ENCODE results near the gene VEGFB.

Gene VEGFB

DNA sequence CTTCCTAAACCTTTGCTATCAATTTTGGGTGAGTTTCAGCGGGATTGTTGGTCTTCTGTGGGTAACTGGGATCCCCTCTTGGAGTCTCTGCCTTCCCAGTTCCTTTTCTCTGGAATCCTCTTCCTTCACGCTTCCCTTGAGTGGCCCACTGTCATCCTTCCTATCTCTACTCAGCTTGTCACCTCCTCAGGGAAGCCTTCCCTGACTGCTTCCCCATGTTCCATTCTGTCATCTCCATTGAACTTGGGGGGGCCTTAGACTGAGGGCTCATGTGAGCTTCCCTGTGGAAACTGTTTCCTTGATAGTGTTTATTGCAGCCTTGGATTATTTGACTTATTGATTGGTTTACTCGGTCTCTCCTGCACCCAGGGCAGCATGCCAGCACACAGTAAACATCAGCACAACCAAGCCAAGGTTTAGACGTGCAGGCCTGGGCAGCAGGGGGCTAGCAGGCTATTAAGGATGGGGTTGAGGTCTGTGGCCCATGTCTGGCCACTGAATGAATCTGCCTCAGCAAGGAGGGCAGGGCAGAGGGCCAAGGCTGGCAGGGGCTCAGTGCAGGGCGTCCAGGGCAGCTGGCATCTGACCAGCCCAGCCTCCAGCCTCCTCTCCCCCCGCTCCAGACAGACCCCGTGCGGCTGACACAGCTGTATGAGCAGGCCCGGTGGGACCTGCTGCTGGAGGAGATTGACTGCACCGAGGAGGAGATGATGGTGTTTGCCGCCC lies 15.6 kb upstream of the VEGFB start:
- no peak overlapping the region for H3K4me3 ChIP-seq (ENCODE audit: low read length)
- H3K9me3 ChIP-seq (replicated peaks; ENCODE audit: low read length) = no peaks in the 10 kb centered on the region
- no peaks in the 10 kb centered on the region for H3K27me3 ChIP-seq (ENCODE audit: control insufficient read depth, insufficient read depth, low read length)
- peaks cover 7% of the 10 kb centered on the region for H3K4me1 ChIP-seq (ENCODE audit: control insufficient read depth, insufficient read depth, low read length)
- H3K9ac ChIP-seq (ENCODE audit: low read depth, low read length) = no peak overlapping the region
- no peak overlapping the region for H3K4me2 ChIP-seq (ENCODE audit: low read length)
- peaks cover 38% of the 10 kb centered on the region for H3K36me3 ChIP-seq (ENCODE audit: insufficient read depth, low read length)

DNA sequence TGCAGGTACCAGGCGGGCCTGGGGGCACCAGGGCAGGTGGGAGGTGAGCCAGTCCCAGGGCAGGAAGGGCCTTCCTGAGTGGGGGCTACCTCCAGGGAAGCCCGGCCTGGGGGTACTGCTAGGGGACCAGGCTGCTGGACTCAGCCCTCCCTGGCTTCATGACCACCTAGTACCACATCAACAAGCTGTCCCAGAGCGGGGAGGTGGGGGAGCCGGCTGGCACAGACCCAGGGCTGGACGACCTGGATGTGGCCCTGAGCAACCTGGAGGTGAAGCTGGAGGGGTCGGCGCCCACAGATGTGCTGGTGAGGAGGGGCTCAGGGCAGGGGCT lies 15.1 kb upstream of the VEGFB start:
- Histone ChIP-seq H3K4me1 (ENCODE audit: control insufficient read depth, insufficient read depth, low read length) (peaks cover 8% of the 10 kb centered on the region), H3K4me3 (ENCODE audit: low read length) (no peak overlapping the region), H3K27me3 (ENCODE audit: control insufficient read depth, insufficient read depth, low read length) (no peaks in the 10 kb centered on the region), H3K36me3 (ENCODE audit: insufficient read depth, low read length) (peaks cover 38% of the 10 kb centered on the region), H3K4me2 (ENCODE audit: low read length) (no peak overlapping the region), H3K9me3 (replicated peaks; ENCODE audit: low read length) (no peaks in the 10 kb centered on the region), H3K9ac (ENCODE audit: low read depth, low read length) (no peak overlapping the region)

DNA sequence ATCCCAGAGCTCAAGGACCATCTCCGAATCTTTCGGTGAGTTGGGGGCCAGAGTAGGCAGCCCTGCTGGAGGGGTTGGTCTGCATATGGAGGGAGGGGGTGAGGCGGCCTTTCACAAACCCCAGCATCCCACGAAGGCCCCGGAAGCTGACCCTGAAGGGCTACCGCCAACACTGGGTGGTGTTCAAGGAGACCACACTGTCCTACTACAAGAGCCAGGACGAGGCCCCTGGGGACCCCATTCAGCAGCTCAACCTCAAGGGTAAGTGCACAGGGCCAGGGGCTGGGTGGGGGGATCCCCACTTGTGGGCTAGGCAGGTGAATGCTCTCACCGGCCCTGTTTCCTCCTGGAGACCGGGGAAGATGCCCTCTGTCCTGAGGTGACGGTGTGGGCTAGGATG lies 14.6 kb upstream of the VEGFB start:
- Histone ChIP-seq H3K4me1 (ENCODE audit: control insufficient read depth, insufficient read depth, low read length) (peaks cover 10% of the 10 kb centered on the region), H3K27me3 (ENCODE audit: control insufficient read depth, insufficient read depth, low read length) (no peaks in the 10 kb centered on the region), H3K9ac (ENCODE audit: low read depth, low read length) (no peak overlapping the region), H3K9me3 (replicated peaks; ENCODE audit: low read length) (no peaks in the 10 kb centered on the region), H3K36me3 (ENCODE audit: insufficient read depth, low read length) (peaks cover 38% of the 10 kb centered on the region), H3K4me2 (ENCODE audit: low read length) (no peak overlapping the region), H3K4me3 (ENCODE audit: low read length) (no peak overlapping the region)

- Histone ChIP-seq H3K27me3 (ENCODE audit: control insufficient read depth, insufficient read depth, low read length) (no peaks in the 10 kb centered on the region), H3K9me3 (replicated peaks; ENCODE audit: low read length) (no peaks in the 10 kb centered on the region), H3K4me2 (ENCODE audit: low read length) (no peak overlapping the region), H3K4me3 (ENCODE audit: low read length) (no peak overlapping the region), H3K4me1 (ENCODE audit: control insufficient read depth, insufficient read depth, low read length) (peaks cover 11% of the 10 kb centered on the region), H3K9ac (ENCODE audit: low read depth, low read length) (no peak overlapping the region), H3K36me3 (ENCODE audit: insufficient read depth, low read length) (peaks cover 38% of the 10 kb centered on the region)
Measured at GRCh38 chr11:64220271-64220670, 14.1 kb upstream of the VEGFB start.

DNA sequence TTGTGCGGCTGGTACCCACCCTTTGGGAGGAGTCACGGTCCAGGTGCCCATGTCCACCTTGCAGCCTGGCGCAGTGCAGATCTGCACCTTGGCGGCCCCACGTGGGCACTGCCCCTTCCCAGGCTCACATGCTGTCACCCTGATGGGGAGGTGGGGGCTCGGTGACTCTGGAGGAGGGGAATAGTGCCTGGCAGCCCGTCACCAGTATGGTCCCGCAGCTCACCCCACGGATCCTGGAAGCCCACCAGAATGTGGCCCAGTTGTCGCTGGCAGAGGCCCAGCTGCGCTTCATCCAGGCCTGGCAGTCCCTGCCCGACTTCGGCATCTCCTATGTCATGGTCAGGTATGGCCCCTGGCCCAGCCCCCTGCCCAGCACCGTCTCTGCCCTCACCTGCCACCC lies 13.6 kb upstream of the VEGFB start:
- Histone ChIP-seq H3K9ac (ENCODE audit: low read depth, low read length) (no peak overlapping the region), H3K9me3 (replicated peaks; ENCODE audit: low read length) (no peaks in the 10 kb centered on the region), H3K36me3 (ENCODE audit: insufficient read depth, low read length) (peaks cover 38% of the 10 kb centered on the region), H3K27me3 (ENCODE audit: control insufficient read depth, insufficient read depth, low read length) (no peaks in the 10 kb centered on the region), H3K4me1 (ENCODE audit: control insufficient read depth, insufficient read depth, low read length) (peaks cover 15% of the 10 kb centered on the region), H3K4me3 (ENCODE audit: low read length) (no peak overlapping the region), H3K4me2 (ENCODE audit: low read length) (no peak overlapping the region)

- H3K9me3 ChIP-seq (replicated peaks; ENCODE audit: low read length) = no peaks in the 10 kb centered on the region
- peaks cover 27% of the 10 kb centered on the region for H3K4me1 ChIP-seq (ENCODE audit: control insufficient read depth, insufficient read depth, low read length)
- H3K27me3 ChIP-seq (ENCODE audit: control insufficient read depth, insufficient read depth, low read length) = no peaks in the 10 kb centered on the region
- H3K9ac ChIP-seq (ENCODE audit: low read depth, low read length) = no peak overlapping the region
- no peak overlapping the region for H3K4me3 ChIP-seq (ENCODE audit: low read length)
- H3K4me2 ChIP-seq (ENCODE audit: low read length) = no peak overlapping the region
- peaks cover 38% of the 10 kb centered on the region for H3K36me3 ChIP-seq (ENCODE audit: insufficient read depth, low read length)
Measured at GRCh38 chr11:64222651-64223000, 11.8 kb upstream of the VEGFB start.

GRCh38 chr11:64223001-64223651 lies 11.3 kb upstream of the VEGFB start:
- H3K4me1 ChIP-seq (ENCODE audit: control insufficient read depth, insufficient read depth, low read length) = peaks cover 28% of the 10 kb centered on the region
- H3K27me3 ChIP-seq (ENCODE audit: control insufficient read depth, insufficient read depth, low read length) = no peaks in the 10 kb centered on the region
- H3K9ac ChIP-seq (ENCODE audit: low read depth, low read length) = no peak overlapping the region
- H3K9me3 ChIP-seq (replicated peaks; ENCODE audit: low read length) = no peaks in the 10 kb centered on the region
- H3K4me3 ChIP-seq (ENCODE audit: low read length) = no peak overlapping the region
- no peak overlapping the region for H3K4me2 ChIP-seq (ENCODE audit: low read length)
- H3K36me3 ChIP-seq (ENCODE audit: insufficient read depth, low read length) = peaks cover 38% of the 10 kb centered on the region

DNA sequence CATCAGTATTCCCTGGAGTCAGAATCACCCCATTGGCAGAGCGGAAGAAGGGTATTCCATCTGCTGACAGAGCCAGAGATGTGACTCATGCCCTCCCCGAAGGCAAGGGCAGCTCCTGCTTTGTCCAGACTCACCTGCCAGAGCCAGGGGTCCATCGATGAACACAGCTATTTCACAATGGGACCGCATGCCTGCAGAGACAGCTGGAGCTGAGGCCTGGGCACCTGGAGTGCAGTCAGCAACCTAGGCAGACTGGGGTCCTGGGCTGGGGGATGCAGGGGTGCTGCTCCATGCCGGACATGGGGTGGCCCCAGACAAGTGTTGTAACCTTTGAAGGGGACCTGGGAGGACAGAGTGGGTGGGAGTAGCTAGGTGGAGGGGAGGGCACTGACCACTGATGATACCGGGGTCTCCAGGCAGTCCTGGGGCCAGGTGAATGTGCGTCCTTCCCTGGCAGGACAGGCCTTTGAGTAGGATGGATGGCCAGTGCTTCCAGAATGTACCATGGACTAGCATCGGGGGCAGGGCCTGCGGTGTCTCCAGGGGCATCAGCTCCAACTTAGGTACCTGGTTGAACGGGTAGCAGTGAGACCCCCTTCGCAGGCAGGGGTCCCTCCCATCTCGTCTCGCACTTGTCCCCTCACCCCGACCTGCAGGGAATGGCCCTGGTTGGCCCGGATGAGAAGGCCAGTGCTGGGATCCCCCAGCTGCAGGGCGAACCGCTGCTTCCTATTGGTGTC lies 10.1 kb upstream of the VEGFB start:
- Histone ChIP-seq H3K4me3 (ENCODE audit: low read length) (no peak overlapping the region), H3K4me1 (ENCODE audit: control insufficient read depth, insufficient read depth, low read length) (peaks cover 30% of the 10 kb centered on the region), H3K9ac (ENCODE audit: low read depth, low read length) (no peak overlapping the region)

DNA sequence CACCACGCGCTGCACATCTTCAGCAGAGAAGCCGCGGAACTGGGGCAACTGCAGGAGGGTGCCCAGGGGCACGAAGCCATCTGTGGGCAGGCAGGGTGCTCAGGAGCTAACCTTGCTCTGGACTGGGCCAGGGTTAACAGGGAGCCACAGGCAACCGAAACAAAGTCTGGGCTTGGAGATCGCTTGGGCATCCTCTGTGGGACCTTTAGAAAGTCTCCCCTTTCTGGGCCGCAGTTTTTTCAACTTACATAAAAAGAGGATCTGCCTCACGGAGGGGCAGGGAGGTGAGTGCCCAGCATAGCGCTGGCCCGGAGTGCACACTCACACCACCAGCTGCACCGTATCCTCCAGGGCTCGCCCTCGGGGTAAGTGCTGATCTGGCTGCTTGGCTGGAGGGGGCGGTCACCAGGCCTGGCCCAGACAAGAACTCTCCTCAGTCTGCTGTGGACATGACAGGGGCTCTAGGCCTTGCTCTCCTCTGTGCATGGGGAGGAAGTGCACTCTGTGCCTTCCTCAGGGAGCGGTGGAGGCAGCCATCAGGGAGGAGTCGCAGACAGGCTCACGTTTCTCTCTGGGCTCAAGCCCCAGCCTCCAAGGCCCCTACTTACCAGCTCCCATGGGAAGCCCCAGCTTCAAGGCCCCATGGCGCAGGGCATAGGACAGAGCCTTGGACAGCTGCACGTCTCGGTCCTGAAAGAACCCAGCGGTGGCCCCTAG lies 9.3 kb upstream of the VEGFB start:
- Histone ChIP-seq H3K36me3 (ENCODE audit: insufficient read depth, low read length) (peaks cover 29% of the 10 kb centered on the region), H3K4me2 (ENCODE audit: low read length) (peak overlapping the region; percentile 97), H3K4me1 (ENCODE audit: control insufficient read depth, insufficient read depth, low read length) (peaks cover 37% of the 10 kb centered on the region), H3K27me3 (ENCODE audit: control insufficient read depth, insufficient read depth, low read length) (no peaks in the 10 kb centered on the region), H3K9ac (ENCODE audit: low read depth, low read length) (peak overlapping the region; percentile 91), H3K4me3 (ENCODE audit: low read length) (peak overlapping the region; percentile 91), H3K9me3 (replicated peaks; ENCODE audit: low read length) (no peaks in the 10 kb centered on the region)

More for the DNA sequence above, 10.1 kb upstream of the VEGFB start:
- H3K9me3 ChIP-seq (replicated peaks; ENCODE audit: low read length) = no peaks in the 10 kb centered on the region
- H3K36me3 ChIP-seq (ENCODE audit: insufficient read depth, low read length) = peaks cover 35% of the 10 kb centered on the region
- peak overlapping the region; percentile 97 for H3K4me2 ChIP-seq (ENCODE audit: low read length)
- H3K27me3 ChIP-seq (ENCODE audit: control insufficient read depth, insufficient read depth, low read length) = no peaks in the 10 kb centered on the region

DNA sequence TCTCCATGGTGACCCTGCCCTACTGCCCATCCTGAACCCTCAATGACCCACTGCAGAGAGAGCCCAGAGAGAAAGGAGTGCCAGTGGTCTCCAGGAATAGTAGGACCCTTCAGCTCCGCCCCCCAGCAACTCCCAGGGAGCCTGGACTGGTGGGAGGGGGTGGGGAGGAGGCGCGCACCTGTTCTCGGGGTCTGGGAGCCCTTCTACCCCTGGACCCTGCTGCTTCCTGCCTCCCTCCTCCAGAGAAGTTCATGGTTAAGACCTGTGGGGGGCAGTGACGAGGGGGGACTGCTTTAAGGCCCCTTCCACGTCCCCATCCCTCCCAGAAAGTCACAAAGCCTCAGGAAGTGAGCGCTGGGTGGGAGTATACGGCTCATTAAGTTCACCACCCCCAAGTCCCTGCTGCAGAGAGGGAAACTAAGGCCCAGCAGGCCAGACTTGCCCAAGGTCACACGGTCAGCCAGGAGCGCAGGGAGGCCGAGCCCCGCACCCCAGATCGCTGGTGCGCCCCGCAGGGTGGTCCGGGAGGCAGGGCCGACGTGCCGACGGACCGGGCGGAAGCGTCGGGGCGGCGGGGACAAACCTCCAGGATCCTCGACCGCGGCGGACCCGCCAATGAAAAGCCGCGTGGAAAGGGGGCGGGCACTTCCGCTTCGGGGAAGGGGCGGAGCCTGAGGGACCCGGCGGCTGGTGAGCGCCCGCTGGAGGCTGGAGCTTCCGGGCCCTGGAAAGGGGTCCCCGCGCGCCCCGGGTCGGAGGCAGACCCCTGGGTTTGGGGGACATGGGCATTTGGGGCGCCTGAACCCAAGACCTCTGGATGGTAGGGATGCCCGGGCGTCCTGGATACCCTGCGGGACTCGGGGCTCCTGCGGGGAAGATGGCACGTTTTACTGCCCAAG lies 8.5 kb upstream of the VEGFB start, which contains the start of the genes NUDT22 and TRPT1:
NUDT22 (plus strand) TSS at position 667 of the 899 bp plus-strand sequence. CDS start 379 bp downstream, outside the sequence.
TRPT1 (minus strand) TSS at position 579 of the 899 bp plus-strand sequence; CDS start at position 253, 326 bp downstream.
- H3K9ac ChIP-seq (ENCODE audit: low read depth, low read length) = peak within 1 kb of the TSS; percentile 91
- peak within 1 kb of the TSS; percentile 97 for H3K4me2 ChIP-seq (ENCODE audit: low read length)
- no peaks in the 10 kb centered on the region for H3K27me3 ChIP-seq (ENCODE audit: control insufficient read depth, insufficient read depth, low read length)
- peak within 1 kb of the TSS; percentile 91 for H3K4me3 ChIP-seq (ENCODE audit: low read length)
- H3K9me3 ChIP-seq (replicated peaks; ENCODE audit: low read length) = no peaks in the 10 kb centered on the region
- peaks cover 20% of the 10 kb centered on the region for H3K36me3 ChIP-seq (ENCODE audit: insufficient read depth, low read length)
- H3K4me1 ChIP-seq (ENCODE audit: control insufficient read depth, insufficient read depth, low read length) = peaks cover 42% of the 10 kb centered on the region
